GM23338 (cell line): ENCODE data around the gene PRKCH. TPM values are rescaled to one million over a fixed set of nuclear protein-coding genes. Genes with fewer than 3 reads are reported as not detected.

Experiments used
- ATAC-seq: fragments of 200-7000 bp; cut with Tn5 transposase; 3 replicates; pipeline ENCODE4 v1.9.1; 2020
- DNase-seq: peaks from one replicate; pipeline ENCODE4 v3.0.0-alpha.2; 2015; ENCODE audit warnings: low spot score
- H2AFZ ChIP-seq: fragments of 200-600 bp; sonication (generic); 2 replicates; pipeline ENCODE4 v1.8.0; 2016; ENCODE audit warnings: antibody characterized with exemption, mild to moderate bottlenecking, moderate library complexity
- H3F3A ChIP-seq: fragments of 200-600 bp; sonication (generic); replicated peaks from 2 replicates; pipeline ENCODE4 v1.8.0; 2017; ENCODE audit warnings: antibody characterized with exemption, mixed run types, low read depth
- H3K27ac ChIP-seq: fragments of 200-600 bp; sonication (generic); 2 replicates; pipeline ENCODE4 v1.6.1; 2016; ENCODE audit warnings: low read depth
- H3K27me3 ChIP-seq: fragments of 200-600 bp; sonication (generic); 2 replicates; pipeline ENCODE4 v1.8.0; 2016; ENCODE audit warnings: mild to moderate bottlenecking, mixed run types, moderate library complexity; ENCODE audit not compliant: insufficient read depth
- H3K36me3 ChIP-seq: fragments of 200-600 bp; sonication (generic); 2 replicates; pipeline ENCODE4 v1.8.0; 2016; ENCODE audit warnings: mild to moderate bottlenecking; ENCODE audit not compliant: insufficient read depth
- H3K4me1 ChIP-seq: fragments of 200-600 bp; sonication (generic); 2 replicates; pipeline ENCODE4 v1.8.0; 2016; ENCODE audit warnings: mild to moderate bottlenecking, moderate library complexity; ENCODE audit not compliant: insufficient read depth
- H3K4me2 ChIP-seq: fragments of 200-600 bp; sonication (generic); 2 replicates; pipeline ENCODE4 v1.7.1; 2017; ENCODE audit warnings: mixed run types
- H3K4me3 ChIP-seq: fragments of 200-600 bp; sonication (generic); 2 replicates; pipeline ENCODE4 v1.6.1; 2016; ENCODE audit warnings: mixed run types
- H3K79me2 ChIP-seq: fragments of 200-600 bp; sonication (generic); replicated peaks from 2 replicates; pipeline ENCODE4 v1.8.0; 2017; ENCODE audit warnings: mild to moderate bottlenecking; ENCODE audit not compliant: insufficient read depth
- H3K9me2 ChIP-seq: fragments of 200-600 bp; sonication (generic); 2 replicates; pipeline ENCODE4 v1.8.0; 2017; ENCODE audit not compliant: insufficient read depth
- H4K20me1 ChIP-seq: fragments of 200-600 bp; sonication (generic); replicated peaks from 2 replicates; pipeline ENCODE4 v1.8.0; 2017; ENCODE audit warnings: mild to moderate bottlenecking; ENCODE audit not compliant: insufficient read depth
- H3K27ac Mint-ChIP-seq: 2 replicates; pipeline ENCODE4 v1.8.0; 2020; ENCODE audit warnings: inconsistent platforms, mild to moderate bottlenecking, moderate library complexity, mixed read lengths
- H3K27me3 Mint-ChIP-seq: 3 replicates; pipeline ENCODE4 v1.8.0; 2022; ENCODE audit warnings: low read depth, mild to moderate bottlenecking, moderate library complexity, mixed read lengths, inconsistent platforms; ENCODE audit not compliant: insufficient read depth, poor library complexity
- H3K36me3 Mint-ChIP-seq: 3 replicates; pipeline ENCODE4 v1.8.0; 2021; ENCODE audit warnings: low read depth, mild to moderate bottlenecking, inconsistent platforms, moderate library complexity, mixed read lengths
- H3K4me1 Mint-ChIP-seq: 3 replicates; pipeline ENCODE4 v1.8.0; 2020; ENCODE audit warnings: mild to moderate bottlenecking, inconsistent platforms, mixed read lengths
- H3K4me3 Mint-ChIP-seq: 3 replicates; pipeline ENCODE4 v1.8.0; 2021; ENCODE audit warnings: moderate library complexity, mild to moderate bottlenecking, inconsistent platforms, mixed read lengths
- H3K9me3 Mint-ChIP-seq: 3 replicates; pipeline ENCODE4 v1.8.0; 2020; ENCODE audit warnings: moderate library complexity, mild to moderate bottlenecking, inconsistent platforms, mixed read lengths
- CREB1 ChIP-seq: fragments of 250-450 bp; sonication (Bioruptor Pico); IDR thresholded peaks from 2 replicates; pipeline ENCODE4 v1.5.0; 2020; ENCODE audit warnings: low read depth, mild to moderate bottlenecking, moderate library complexity
- CTCF ChIP-seq, 2 experiments: fragments of 200-600 bp in 1 of 2; sonication (generic) in 1 of 2; conservative IDR thresholded peaks; 2 replicates each; pipeline versions ENCODE4 v1.5.1 to v1.6.1; 2016 to 2017; ENCODE audit warnings: antibody characterized with exemption in 2 of 2, low read depth in 2 of 2, mild to moderate bottlenecking in 2 of 2, moderate library complexity in 1 of 2
- ETS1 ChIP-seq: IDR thresholded peaks from 2 replicates; pipeline ENCODE4 v1.6.1; 2016; ENCODE audit warnings: antibody characterized with exemption
- EZH2 ChIP-seq: fragments of 200-600 bp; sonication (generic); IDR thresholded peaks from one replicate; pipeline ENCODE4 v1.8.0; 2017; ENCODE audit warnings: antibody characterized with exemption, mild to moderate bottlenecking, low read depth; ENCODE audit not compliant: unreplicated experiment
- JUNB ChIP-seq: IDR thresholded peaks from one replicate; pipeline ENCODE4 v1.6.1; 2016; ENCODE audit warnings: antibody characterized with exemption; ENCODE audit not compliant: unreplicated experiment
- NANOG ChIP-seq: IDR thresholded peaks from 2 replicates; pipeline ENCODE4 v1.6.1; 2016; ENCODE audit warnings: antibody characterized with exemption, borderline replicate concordance
- POLR2AphosphoS5 ChIP-seq: IDR thresholded peaks from 2 replicates; pipeline ENCODE4 v1.6.1; 2016; ENCODE audit warnings: antibody characterized with exemption, low read depth
- STAT1 ChIP-seq: IDR thresholded peaks from one replicate; pipeline ENCODE4 v1.6.1; 2016; ENCODE audit warnings: antibody characterized with exemption; ENCODE audit not compliant: unreplicated experiment
- ZNF114 ChIP-seq: fragments of 250-450 bp; sonication (Bioruptor Pico); IDR thresholded peaks from 2 replicates; pipeline ENCODE4 v1.5.0; 2020; ENCODE audit warnings: mild to moderate bottlenecking, moderate library complexity
- ZNF331 ChIP-seq: fragments of 250-450 bp; sonication (Bioruptor Pico); IDR thresholded peaks from 2 replicates; pipeline ENCODE4 v1.5.0; 2020; ENCODE audit warnings: low read depth, mild to moderate bottlenecking, moderate library complexity
- ZNF462 ChIP-seq: fragments of 250-450 bp; sonication (Bioruptor Pico); IDR thresholded peaks from 2 replicates; pipeline ENCODE4 v1.5.0; 2020; ENCODE audit warnings: mild to moderate bottlenecking, moderate library complexity
- polyA plus RNA-seq: library from polyadenylated mRNA; unstranded; fragments of >200 nt; fragmentation: Nextera tagmentation; extraction: Ambion mirVana; gene quantifications from 2 replicates; pipeline ENCODE4 v1.2.1, GENCODE V29; 2016
- total RNA-seq: library from RNA; depleted of rRNA; stranded (reverse); fragments of >200 nt; shearing (Covaris generic); gene quantifications from 2 replicates; pipeline ENCODE4 v1.2.3, GENCODE V29; 2014

The PRKCH gene
- total and polyA plus RNA-seq, 2 experiments from 2014 or later, result 5.4 to 10.1 TPM

GRCh38 chr14:61485661-61486060 is 164.3 kb downstream of the PRKCH start (continued):
- TF ChIP-seq ZNF462, result no peak
- no peak for TF ChIP-seq ZNF331
- TF ChIP-seq JUNB, result no peak
- TF ChIP-seq STAT1, result no peak
- no peak for TF ChIP-seq EZH2
- no peak for TF ChIP-seq ZNF114 (CRISPR knock-in tag)
- no peak for TF ChIP-seq CTCF (conservative IDR thresholded peaks at IDR 0.05; ENCODE audit: low read depth in 2 of 2)
- TF ChIP-seq NANOG, result no peak

- Mint-ChIP-seq H3K4me1 (peaks cover 5% of the 10 kb centered on the region), H3K27me3 (no peaks in the 10 kb centered on the region), H3K27ac (no peak overlapping the region), H3K4me3 (no peak overlapping the region), H3K36me3 (no peaks in the 10 kb centered on the region), H3K9me3 (no peaks in the 10 kb centered on the region)
- H3K27ac ChIP-seq, result no peak overlapping the region
- H3K36me3 ChIP-seq, result no peaks in the 10 kb centered on the region
- H2AFZ ChIP-seq, result no peak overlapping the region
- no peaks in the 10 kb centered on the region for H3F3A ChIP-seq
- no peaks in the 10 kb centered on the region for H3K79me2 ChIP-seq
- ATAC-seq (no peak), DNase-seq (no peak)
- TF ChIP-seq EZH2 (no peak), CREB1 (CRISPR knock-in tag) (no peak), POLR2AphosphoS5 (no peak), ETS1 (no peak), CTCF (conservative IDR thresholded peaks at IDR 0.05; ENCODE audit: low read depth in 2 of 2) (no peak)
- H3K4me1 ChIP-seq, result no peaks in the 10 kb centered on the region
- H3K9me2 ChIP-seq, result no peaks in the 10 kb centered on the region
- no peaks in the 10 kb centered on the region for H4K20me1 ChIP-seq
- no peak overlapping the region for H3K4me2 ChIP-seq
- H3K4me3 ChIP-seq, result no peak overlapping the region
- no peaks in the 10 kb centered on the region for H3K27me3 ChIP-seq
Observed at GRCh38 chr14:61486930-61487495, 165.6 kb downstream of the PRKCH start.
